NOMO-1 treated with DMSO at 0.1 percent for 48 hours (cell line): Measurements from ENCODE around the gene ZBTB12.
A peak's percentile ranks its signal among the peaks of the same experiment; 100 is the strongest.
"Not testable (repeated sequence)": the region's sequence is repeated elsewhere in the genome, so short reads cannot be mapped to it uniquely, and the experiment has no call there.

ENCODE experiments used
- DNase-seq: peaks from one replicate; lab custom pipeline; 2025; ENCODE audit not compliant: unreplicated experiment; lab: John Stamatoyannopoulos, UW

ZBTB12 gene, protein sequence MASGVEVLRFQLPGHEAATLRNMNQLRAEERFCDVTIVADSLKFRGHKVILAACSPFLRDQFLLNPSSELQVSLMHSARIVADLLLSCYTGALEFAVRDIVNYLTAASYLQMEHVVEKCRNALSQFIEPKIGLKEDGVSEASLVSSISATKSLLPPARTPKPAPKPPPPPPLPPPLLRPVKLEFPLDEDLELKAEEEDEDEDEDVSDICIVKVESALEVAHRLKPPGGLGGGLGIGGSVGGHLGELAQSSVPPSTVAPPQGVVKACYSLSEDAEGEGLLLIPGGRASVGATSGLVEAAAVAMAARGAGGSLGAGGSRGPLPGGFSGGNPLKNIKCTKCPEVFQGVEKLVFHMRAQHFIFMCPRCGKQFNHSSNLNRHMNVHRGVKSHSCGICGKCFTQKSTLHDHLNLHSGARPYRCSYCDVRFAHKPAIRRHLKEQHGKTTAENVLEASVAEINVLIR

GRCh38 chr6:31901953-31902643 is at the start of gene ZBTB12:
TSS of gene ZBTB12 (minus strand) at chr6:31902086. CDS start at chr6:31901305, 781 bp downstream.
- DNase-seq = peak; percentile 87

- DNase-seq = no peak
Measured at GRCh38 chr6:31949926-31950548, 48.2 kb upstream of the ZBTB12 start.

- DNase-seq = no peak
Measured at GRCh38 chr6:31948753-31949413, 47.0 kb upstream of the ZBTB12 start.

DNA sequence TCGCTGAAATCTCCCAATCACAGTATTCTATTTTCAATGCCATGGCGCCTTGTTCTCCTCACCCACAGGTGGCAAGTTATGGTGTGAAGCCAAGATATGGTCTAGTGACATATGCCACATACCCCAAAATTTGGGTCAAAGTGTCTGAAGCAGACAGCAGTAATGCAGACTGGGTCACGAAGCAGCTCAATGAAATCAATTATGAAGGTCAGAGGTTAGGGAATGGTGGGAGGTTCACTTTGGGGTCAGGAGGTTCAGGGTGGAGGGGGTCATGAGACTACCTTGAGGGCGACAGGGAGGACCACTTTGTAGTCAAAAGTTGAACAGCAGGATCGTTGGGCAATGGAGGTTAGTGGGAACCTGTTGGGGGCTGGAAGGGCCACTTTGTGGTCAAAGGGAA is 46.4 kb upstream of the ZBTB12 start:
- DNase-seq = no peak

GRCh38 chr6:31947864-31948263 is 46.0 kb upstream of the ZBTB12 start:
- no peak for DNase-seq

DNA sequence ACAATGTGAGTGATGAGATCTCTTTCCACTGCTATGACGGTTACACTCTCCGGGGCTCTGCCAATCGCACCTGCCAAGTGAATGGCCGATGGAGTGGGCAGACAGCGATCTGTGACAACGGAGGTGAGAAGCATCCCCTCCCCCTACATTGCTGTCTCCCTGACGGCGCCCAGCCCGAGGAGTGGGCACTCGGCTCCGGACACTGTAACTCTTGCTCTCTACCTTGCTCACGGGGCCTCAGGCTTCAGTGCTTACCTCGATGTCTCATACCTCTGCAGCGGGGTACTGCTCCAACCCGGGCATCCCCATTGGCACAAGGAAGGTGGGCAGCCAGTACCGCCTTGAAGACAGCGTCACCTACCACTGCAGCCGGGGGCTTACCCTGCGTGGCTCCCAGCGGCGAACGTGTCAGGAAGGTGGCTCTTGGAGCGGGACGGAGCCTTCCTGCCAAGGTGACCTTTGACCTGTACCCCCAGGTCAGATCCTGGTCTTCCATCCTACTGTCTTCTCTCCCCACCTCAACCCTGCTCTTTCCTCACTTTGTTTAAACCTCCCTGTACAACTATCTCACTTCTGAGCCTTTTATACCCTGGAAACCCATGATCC is 45.3 kb upstream of the ZBTB12 start:
- DNase-seq = no peak

- DNase-seq = no peak
Measured at GRCh38 chr6:31946370-31946885, 44.5 kb upstream of the ZBTB12 start.

DNA sequence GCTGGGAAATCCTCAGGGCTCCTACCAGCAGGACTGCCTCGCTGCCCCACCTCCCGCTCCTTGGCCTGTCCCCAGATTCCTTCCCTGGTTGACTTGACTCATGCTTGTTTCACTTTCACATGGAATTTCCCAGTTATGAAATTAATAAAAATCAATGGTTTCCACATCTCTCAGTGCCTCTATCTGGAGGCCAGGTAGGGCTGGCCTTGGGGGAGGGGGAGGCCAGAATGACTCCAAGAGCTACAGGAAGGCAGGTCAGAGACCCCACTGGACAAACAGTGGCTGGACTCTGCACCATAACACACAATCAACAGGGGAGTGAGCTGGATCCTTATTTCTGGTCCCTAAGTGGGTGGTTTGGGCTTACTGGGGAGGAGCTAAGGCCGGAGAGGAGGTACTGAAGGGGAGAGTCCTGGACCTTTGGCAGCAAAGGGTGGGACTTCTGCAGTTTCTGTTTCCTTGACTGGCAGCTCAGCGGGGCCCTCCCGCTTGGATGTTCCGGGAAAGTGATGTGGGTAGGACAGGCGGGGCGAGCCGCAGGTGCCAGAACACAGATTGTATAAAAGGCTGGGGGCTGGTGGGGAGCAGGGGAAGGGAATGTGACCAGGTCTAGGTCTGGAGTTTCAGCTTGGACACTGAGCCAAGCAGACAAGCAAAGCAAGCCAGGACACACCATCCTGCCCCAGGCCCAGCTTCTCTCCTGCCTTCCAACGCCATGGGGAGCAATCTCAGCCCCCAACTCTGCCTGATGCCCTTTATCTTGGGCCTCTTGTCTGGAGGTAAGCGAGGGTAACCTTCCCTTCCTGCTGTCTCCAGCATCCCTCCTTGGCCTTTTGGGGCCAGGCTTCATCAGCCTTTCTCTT is 43.9 kb upstream of the ZBTB12 start, which contains the start of gene CFB:
CFB (plus strand) TSS at position 589 of the 863 bp plus-strand sequence; CDS start at position 716, 127 bp downstream.
- no peak for DNase-seq

DNA sequence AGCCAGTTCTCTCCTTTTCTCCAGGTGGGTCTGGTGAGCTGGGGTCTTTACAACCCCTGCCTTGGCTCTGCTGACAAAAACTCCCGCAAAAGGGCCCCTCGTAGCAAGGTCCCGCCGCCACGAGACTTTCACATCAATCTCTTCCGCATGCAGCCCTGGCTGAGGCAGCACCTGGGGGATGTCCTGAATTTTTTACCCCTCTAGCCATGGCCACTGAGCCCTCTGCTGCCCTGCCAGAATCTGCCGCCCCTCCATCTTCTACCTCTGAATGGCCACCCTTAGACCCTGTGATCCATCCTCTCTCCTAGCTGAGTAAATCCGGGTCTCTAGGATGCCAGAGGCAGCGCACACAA is 43.2 kb upstream of the ZBTB12 start:
- no peak for DNase-seq

GRCh38 chr6:31943742-31944141 is 41.9 kb upstream of the ZBTB12 start:
- DNase-seq = no peak

- no peak for DNase-seq
Measured at GRCh38 chr6:31940256-31940664, 38.4 kb upstream of the ZBTB12 start.

- DNase-seq = no peak
Measured at GRCh38 chr6:31935823-31936222, 33.9 kb upstream of the ZBTB12 start.

- no peak for DNase-seq
Measured at GRCh38 chr6:31935021-31935420, 33.1 kb upstream of the ZBTB12 start.

DNA sequence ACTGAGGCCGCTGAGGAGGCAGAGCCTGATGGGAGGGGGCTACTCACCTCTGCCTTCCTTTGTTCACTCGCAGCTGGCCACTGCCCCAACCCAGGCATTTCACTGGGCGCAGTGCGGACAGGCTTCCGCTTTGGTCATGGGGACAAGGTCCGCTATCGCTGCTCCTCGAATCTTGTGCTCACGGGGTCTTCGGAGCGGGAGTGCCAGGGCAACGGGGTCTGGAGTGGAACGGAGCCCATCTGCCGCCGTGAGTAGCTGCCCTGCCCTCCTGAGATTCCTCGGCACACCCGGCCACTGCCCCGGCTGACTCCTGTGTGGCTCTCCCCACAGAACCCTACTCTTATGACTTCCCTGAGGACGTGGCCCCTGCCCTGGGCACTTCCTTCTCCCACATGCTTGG is 31.7 kb upstream of the ZBTB12 start:
- no peak for DNase-seq

DNA sequence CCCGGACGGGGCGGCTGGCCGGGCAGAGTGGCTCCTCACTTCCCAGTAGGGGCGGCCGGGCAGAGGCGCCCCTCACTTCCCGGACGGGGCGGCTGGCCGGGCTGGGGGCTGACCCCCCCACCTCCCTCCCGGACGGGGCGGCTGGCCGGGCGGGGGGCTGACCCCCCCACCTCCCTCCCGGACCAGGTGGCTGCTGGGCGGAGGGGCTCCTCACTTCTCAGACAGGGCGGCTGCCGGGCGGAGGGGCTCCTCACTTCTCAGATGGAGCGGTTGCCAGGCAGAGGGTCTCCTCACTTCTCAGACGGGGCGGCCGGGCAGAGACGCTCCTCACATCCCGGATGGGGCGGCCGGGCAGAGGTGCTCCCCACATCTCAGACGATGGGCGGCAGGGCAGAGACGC is 30.3 kb upstream of the ZBTB12 start:
- DNase-seq = not testable (repeated sequence)

DNA sequence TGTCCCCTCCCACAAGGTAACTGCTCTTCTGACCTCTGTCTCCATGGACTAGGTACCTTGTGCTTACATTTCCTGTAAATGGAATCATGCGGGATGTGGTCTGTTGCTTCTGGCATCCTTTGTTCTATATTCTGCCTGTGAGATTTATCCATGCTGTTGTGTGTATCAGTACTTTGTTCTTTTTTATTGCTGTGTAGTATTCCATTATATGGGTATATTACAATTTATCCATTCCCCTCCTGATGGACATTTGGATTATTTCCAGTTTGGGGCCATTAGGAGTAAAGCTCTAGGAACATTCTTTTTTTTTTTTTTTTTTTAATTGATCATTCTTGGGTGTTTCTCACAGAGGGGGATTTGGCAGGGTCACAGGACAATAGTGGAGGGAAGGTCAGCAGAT is 29.1 kb upstream of the ZBTB12 start:
- no peak for DNase-seq

DNA sequence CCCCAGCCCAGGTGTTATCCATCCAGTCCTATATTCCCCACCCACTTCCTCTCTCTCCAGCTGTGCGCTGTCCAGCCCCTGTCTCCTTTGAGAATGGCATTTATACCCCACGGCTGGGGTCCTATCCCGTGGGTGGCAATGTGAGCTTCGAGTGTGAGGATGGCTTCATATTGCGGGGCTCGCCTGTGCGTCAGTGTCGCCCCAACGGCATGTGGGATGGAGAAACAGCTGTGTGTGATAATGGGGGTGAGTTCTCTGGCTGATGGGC is 26.7 kb upstream of the ZBTB12 start:
- DNase-seq = no peak

DNA sequence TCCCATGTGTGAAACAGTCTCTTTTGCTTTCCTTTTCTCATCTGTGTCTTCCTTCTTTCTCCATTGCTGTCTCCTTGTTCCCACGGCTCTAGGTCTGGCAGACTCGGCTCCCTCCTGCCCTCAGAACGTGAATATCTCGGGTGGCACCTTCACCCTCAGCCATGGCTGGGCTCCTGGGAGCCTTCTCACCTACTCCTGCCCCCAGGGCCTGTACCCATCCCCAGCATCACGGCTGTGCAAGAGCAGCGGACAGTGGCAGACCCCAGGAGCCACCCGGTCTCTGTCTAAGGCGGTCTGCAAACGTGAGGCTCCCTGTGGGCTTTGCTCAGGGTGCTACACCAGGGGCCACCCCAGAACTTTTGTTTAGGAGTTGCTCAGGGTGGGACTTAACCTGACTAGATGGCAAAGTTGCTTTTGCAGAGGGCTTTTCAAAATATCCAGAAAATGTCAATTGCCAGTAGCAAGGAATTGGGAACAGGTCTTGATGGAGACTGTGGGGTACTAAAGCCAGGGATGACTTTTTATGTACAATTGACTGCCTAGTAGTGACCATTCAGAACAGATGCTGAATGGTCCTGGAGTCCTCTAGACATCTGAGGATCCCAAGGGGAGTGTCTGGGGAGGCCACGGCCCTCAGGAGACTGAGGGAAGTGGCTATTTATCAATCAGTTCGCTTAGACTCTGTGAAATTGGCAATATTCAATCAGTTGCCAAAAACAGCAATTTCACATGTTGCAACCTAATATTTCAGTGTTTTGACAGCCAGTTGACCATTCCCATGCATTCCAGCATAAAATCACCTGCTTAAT is 26.2 kb upstream of the ZBTB12 start:
- no peak for DNase-seq

DNA sequence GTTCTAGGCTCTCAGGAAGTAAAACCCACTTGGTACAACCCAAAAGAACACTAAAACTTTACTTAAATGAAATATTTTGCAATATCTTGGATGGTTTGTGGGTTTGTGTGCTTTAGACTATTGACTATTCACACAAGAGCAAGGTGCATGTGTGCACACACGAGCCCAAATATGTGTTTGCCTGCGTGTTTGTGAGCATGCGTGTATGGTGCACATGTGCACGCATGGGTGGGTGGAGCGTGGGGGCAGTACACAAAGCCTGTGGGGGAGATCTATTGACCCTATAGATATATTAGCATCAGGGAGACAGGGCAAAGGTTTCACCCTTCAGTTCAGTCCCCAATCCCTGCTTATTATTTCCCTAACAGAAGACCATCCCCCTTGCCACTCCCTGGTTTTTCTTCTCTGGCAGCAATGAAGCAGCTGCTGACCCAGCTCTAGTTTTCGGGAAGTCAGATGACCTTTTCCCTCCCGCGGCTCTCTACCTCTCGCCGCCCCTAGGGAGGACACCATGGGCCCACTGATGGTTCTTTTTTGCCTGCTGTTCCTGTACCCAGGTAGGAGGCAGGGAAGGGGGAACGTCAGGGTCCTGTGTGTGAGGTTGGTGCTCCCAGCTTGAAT is 25.5 kb upstream of the ZBTB12 start, which contains the start of gene C2:
C2 (plus strand) TSS at position 476 of the 621 bp plus-strand sequence; CDS start at position 512, 36 bp downstream.
- no peak for DNase-seq
